GM12873 (cell line): ENCODE results near the gene DCC.

ENCODE experiments used
- CTCF ChIP-seq: IDR thresholded peaks from 2 replicates; pipeline ENCODE4 v1.5.1; 2012; ENCODE audit warnings: low read depth, mild to moderate bottlenecking, moderate library complexity, low read length, control low read depth; ENCODE audit not compliant: insufficient read depth; ENCODE audit errors: missing control alignments

The DCC gene

GRCh38 chr18:53382870-53383269 is 1042.9 kb downstream of the DCC start:
- no peak for TF ChIP-seq CTCF

GRCh38 chr18:53385889-53386288 is 1045.9 kb downstream of the DCC start:
- no peak for TF ChIP-seq CTCF

DNA sequence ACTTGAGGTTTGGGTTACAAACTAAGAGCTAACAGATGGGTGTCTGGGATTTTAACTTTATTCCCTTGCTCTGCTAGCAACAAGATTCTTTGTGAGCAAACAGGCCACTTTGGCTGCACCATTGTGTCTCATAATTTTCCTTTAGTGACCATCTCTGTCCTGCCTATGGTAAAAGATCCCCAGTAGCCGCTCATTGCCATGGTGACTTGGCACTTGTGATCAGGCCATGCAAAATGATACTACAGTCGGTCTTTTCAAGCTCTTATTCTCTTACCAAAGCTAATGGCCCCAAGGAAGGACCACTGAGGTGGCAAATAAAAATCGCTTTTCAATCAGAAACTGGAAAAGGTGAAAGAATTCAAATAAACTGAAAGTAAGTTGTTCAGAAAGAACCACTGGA is 1047.6 kb downstream of the DCC start:
- no peak for TF ChIP-seq CTCF

DNA sequence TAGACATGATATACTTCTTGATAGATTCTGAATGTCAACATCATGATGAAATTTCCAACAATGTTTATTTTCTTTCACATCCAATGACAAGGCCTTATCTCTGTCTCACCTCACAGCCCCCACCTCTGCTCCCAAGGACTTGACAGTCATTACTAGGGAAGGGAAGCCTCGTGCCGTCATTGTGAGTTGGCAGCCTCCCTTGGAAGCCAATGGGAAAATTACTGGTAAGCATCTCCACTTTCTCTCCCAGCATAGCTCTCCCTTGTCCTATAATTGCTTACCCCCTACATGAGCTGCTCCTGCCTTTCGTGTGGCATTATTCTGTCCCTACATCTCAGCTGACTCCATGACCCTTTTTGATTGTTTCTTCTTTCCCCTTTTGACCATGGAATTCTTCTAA is 1062.7 kb downstream of the DCC start:
- TF ChIP-seq CTCF: no peak

- no peak for TF ChIP-seq CTCF
Measured at GRCh38 chr18:53408271-53408670, 1068.3 kb downstream of the DCC start.

DNA sequence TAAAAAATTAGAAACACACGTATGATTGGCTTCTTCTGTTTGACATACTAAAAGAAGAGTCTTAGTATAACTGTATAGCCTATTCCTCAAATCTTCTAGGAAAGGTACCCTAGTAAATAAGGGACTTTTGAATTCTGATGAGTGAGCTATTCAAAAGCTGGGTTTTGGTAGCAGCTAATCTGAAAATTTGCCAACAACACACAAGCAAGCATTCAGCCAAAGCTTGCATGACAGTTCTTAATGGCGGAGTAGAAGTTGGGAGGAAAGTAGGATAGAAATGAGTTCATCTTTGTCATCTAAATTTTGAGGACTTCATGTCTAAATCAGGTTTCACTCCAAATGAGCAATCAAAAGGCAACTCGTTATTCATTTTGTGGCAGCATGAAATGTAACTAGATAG is 1071.5 kb downstream of the DCC start:
- TF ChIP-seq CTCF: no peak

GRCh38 chr18:53417003-53417402 is 1077.0 kb downstream of the DCC start:
- TF ChIP-seq CTCF: no peak

DNA sequence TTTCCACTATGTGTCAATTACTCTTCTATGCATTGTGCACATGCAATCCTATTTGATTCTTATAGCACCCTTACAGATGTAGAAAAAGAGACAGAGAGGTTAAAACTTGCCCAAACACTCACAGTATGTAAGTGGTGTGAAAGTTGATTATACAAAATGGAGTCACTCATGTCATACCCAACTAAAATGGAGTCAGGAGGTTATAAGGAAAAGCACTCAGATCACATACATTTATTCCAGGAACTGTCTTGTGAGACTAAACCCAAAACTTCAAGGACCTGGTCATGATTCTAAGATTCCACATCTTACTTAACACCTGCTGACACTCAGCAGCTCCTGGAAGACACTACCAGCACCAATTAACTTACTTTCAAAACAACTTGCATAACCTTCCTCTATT is 1081.9 kb downstream of the DCC start:
- TF ChIP-seq CTCF: no peak
